Subcutaneous abdominal adipose tissue (tissue), 5 donors: Measurements from ENCODE around the gene EXOC3.
"Not testable (repeated sequence)": the region's sequence is repeated elsewhere in the genome, so short reads cannot be mapped to it uniquely, and the experiment has no call there.

Experiments
- H3K27ac ChIP-seq: one replicate; pipeline ENCODE4 v1.7.0; 2013; ENCODE audit warnings: low read depth, mild to moderate bottlenecking, inconsistent platforms, low read length, moderate library complexity
- H3K27me3 ChIP-seq, 5 donors: one replicate each; pipeline ENCODE4 v1.7.0; 2013; ENCODE audit warnings: low read length in 5 of 5, inconsistent platforms in 1 of 5; ENCODE audit not compliant: control insufficient read depth in 5 of 5, insufficient read depth in 4 of 5
- H3K36me3 ChIP-seq, 5 donors: one replicate each; pipeline ENCODE4 v1.7.0; 2013; ENCODE audit warnings: low read length in 5 of 5; ENCODE audit not compliant: control insufficient read depth in 5 of 5, insufficient read depth in 5 of 5
- H3K4me1 ChIP-seq, 5 donors: one replicate each; pipeline ENCODE4 v1.7.0; 2013; ENCODE audit warnings: low read length in 5 of 5, mild to moderate bottlenecking in 3 of 5, moderate library complexity in 1 of 5; ENCODE audit not compliant: control insufficient read depth in 5 of 5, insufficient read depth in 5 of 5
- H3K4me3 ChIP-seq, 5 donors: one replicate each; pipeline ENCODE4 v1.7.0; 2013; ENCODE audit warnings: low read length in 5 of 5, low read depth in 1 of 5
- H3K9ac ChIP-seq, 5 donors: one replicate each; pipeline ENCODE4 v1.7.0; 2013; ENCODE audit warnings: low read length in 5 of 5, mild to moderate bottlenecking in 4 of 5, moderate library complexity in 3 of 5
- H3K9me3 ChIP-seq, 5 donors: one replicate each; pipeline ENCODE4 v1.7.0; 2013; ENCODE audit warnings: low read length in 5 of 5; ENCODE audit not compliant: control insufficient read depth in 5 of 5
- donor health status: healthy.
- donor health status: healthy.
- donor health status: healthy.
- donor health status: healthy.
- donor health status: healthy.

The EXOC3 gene

GRCh38 chr5:471750-472058 lies 28.7 kb downstream of the EXOC3 start:
- Histone ChIP-seq H3K36me3 (peaks cover 0 to 16% (median 9%) of the 10 kb centered on the region in 5 donors), H3K27ac (no peak overlapping the region), H3K4me1 (peaks cover 0 to 44% (median 36%) of the 10 kb centered on the region in 5 donors), H3K9me3 (no peaks in the 10 kb centered on the region), H3K27me3 (peaks cover 14 to 21% (median 18%) of the 10 kb centered on the region in 5 donors), H3K9ac (peak overlapping the region in 2 of 5 donors; percentile 79 to 89), H3K4me3 (peak overlapping the region; percentile 39 to 77 (median 66))

DNA sequence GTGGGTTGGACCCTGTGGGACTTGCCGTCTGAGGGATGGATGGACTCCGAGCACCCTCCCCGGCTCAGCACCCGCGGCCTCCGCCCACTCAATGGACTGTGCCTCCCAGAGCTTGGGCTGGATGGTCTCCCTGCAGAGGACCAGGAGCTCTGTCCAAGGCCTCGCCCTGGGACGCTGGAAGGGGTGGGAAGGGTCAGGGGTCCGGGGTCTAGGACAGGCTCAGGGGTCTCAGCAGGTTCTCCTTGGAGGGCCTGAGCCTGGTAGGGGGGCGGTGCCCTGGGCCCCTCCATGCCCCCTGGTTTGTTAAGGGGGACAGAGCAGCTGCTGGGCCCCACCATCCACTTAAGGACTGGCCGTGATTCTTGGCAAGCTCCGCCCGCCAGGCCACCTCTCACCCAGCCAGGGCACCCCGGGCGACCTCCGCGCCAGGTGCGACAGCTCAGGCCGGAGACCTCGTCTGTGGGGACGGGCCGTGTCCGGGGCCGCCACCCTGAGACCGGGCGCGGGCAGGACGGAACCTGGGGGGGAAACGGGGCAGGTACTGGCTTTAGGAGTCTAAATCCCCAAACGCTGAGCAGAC lies 29.2 kb downstream of the EXOC3 start:
- no peaks in the 10 kb centered on the region for H3K9me3 ChIP-seq
- H3K4me1 ChIP-seq, result peaks cover 0 to 44% (median 36%) of the 10 kb centered on the region in 5 donors
- peak overlapping the region; percentile 39 to 77 (median 66) for H3K4me3 ChIP-seq
- H3K27me3 ChIP-seq, result peaks cover 17 to 25% (median 20%) of the 10 kb centered on the region in 5 donors
- H3K9ac ChIP-seq, result peak overlapping the region in 4 of 5 donors; percentile 73 to 89 (median 81)
- H3K36me3 ChIP-seq, result peaks cover 0 to 12% (median 5%) of the 10 kb centered on the region in 5 donors
- H3K27ac ChIP-seq, result no peak overlapping the region

GRCh38 chr5:472656-473550 lies 29.9 kb downstream of the EXOC3 start:
- Histone ChIP-seq H3K27me3 (peaks cover 23 to 33% (median 25%) of the 10 kb centered on the region in 5 donors), H3K9ac (peak overlapping the region in 4 of 5 donors; percentile 79 to 89 (median 84)), H3K36me3 (peaks cover 0 to 12% (median 4%) of the 10 kb centered on the region in 5 donors), H3K27ac (peak overlapping the region; percentile 30), H3K4me3 (peak overlapping the region in 4 of 5 donors; percentile 66 to 79 (median 76)), H3K4me1 (peaks cover 0 to 44% (median 36%) of the 10 kb centered on the region in 5 donors), H3K9me3 (no peaks in the 10 kb centered on the region)

- H3K27ac ChIP-seq, result peak overlapping the region; percentile 30
- peaks cover 0 to 44% (median 36%) of the 10 kb centered on the region in 5 donors for H3K4me1 ChIP-seq
- H3K9me3 ChIP-seq, result no peaks in the 10 kb centered on the region
- H3K36me3 ChIP-seq, result peaks cover 0 to 12% (median 4%) of the 10 kb centered on the region in 5 donors
- H3K4me3 ChIP-seq, result peak overlapping the region; percentile 53 to 79 (median 75)
- peak overlapping the region in 4 of 5 donors; percentile 73 to 85 (median 80) for H3K9ac ChIP-seq
- H3K27me3 ChIP-seq, result peaks cover 28 to 40% (median 30%) of the 10 kb centered on the region in 5 donors
These were observed 30.7 kb downstream of the EXOC3 start for GRCh38 chr5:473551-474192.

GRCh38 chr5:474232-474839 lies 31.4 kb downstream of the EXOC3 start:
- H3K36me3 ChIP-seq, result peaks cover 0 to 12% (median 4%) of the 10 kb centered on the region in 5 donors
- H3K27ac ChIP-seq, H3K9me3 ChIP-seq: not testable (repeated sequence)
- H3K4me1 ChIP-seq, result peaks cover 0 to 44% (median 36%) of the 10 kb centered on the region in 5 donors
- H3K27me3 ChIP-seq, result peaks cover 32 to 46% (median 37%) of the 10 kb centered on the region in 5 donors
- peak overlapping the region; percentile 53 to 79 (median 75) for H3K4me3 ChIP-seq
- peak overlapping the region in 2 of 5 donors; percentile 73 to 85 for H3K9ac ChIP-seq

- H3K4me1 ChIP-seq, result peaks cover 0 to 44% (median 36%) of the 10 kb centered on the region in 5 donors
- H3K9me3 ChIP-seq, result no peaks in the 10 kb centered on the region
- peak overlapping the region in 1 of 5 donors; percentile 44 for H3K4me3 ChIP-seq
- peaks cover 39 to 53% (median 44%) of the 10 kb centered on the region in 5 donors for H3K27me3 ChIP-seq
- H3K36me3 ChIP-seq, result peaks cover 0 to 8% (median 0%) of the 10 kb centered on the region in 5 donors
- H3K9ac ChIP-seq, result no peak overlapping the region
- H3K27ac ChIP-seq, result no peak overlapping the region
These were observed 32.1 kb downstream of the EXOC3 start for GRCh38 chr5:474840-475661.

DNA sequence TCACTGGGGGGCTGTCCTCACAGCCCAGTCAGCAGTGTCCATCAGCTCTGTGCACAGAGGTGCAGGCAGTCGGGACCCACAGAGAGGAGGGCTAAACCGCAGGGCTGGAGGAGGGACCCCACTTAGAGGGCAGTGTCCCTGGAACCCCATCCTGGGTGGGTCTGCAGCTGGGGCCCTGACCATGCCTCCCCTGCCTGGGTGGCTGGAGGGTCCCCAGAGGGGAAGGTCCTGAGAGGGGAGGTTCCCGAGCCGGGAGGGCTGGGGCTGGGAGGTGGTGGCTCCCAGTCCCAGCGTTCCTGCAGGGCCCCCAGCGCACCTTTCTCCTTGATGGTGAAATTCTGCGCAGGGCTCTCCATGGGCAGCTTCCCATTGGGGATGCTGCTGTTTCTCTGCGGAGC lies 32.7 kb downstream of the EXOC3 start:
- H3K9ac ChIP-seq, result no peak overlapping the region
- no peak overlapping the region for H3K4me3 ChIP-seq
- peaks cover 46 to 59% (median 50%) of the 10 kb centered on the region in 5 donors for H3K27me3 ChIP-seq
- H3K27ac ChIP-seq, result no peak overlapping the region
- peaks cover 0 to 41% (median 36%) of the 10 kb centered on the region in 5 donors for H3K4me1 ChIP-seq
- peaks cover 0 to 6% (median 0%) of the 10 kb centered on the region in 5 donors for H3K36me3 ChIP-seq
- no peaks in the 10 kb centered on the region for H3K9me3 ChIP-seq

DNA sequence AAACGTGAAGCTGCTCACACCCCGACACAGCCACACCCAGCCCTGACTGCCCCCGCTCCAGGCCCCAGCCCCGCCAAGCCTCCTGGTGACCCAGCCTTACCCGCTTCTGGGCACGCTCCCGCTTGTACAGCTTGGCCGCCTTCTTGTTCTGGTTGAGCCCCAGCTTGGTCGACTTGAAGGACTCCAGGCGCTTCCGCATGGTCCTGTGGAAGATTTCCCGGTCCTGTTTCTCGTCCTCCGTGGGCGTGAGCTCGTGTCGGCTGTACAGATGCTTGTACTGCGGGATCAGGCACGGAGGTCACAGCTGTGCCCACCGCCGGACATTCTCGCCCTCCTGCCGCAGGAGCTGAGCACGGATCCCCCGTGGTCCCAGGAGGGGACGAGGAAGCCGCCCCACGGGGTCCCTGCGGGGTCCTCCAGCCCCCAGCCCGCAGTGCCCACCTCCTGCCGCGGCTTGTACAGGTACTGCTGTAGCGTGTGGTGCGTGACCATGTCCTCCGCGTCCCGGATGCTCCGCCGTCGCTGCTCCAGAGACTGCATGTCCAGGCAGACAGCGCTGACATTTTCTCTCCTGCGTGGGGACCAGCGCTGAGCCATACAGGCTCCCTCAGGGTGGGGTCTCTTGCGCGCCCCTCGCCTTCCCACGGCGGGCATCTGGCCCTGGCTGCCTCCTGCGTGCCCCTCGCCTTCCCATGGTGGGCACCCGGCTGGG lies 33.3 kb downstream of the EXOC3 start:
- peaks cover 0 to 1% (median 0%) of the 10 kb centered on the region in 5 donors for H3K36me3 ChIP-seq
- no peaks in the 10 kb centered on the region for H3K9me3 ChIP-seq
- peaks cover 49 to 63% (median 53%) of the 10 kb centered on the region in 5 donors for H3K27me3 ChIP-seq
- H3K9ac ChIP-seq, result no peak overlapping the region
- no peak overlapping the region for H3K27ac ChIP-seq
- no peak overlapping the region for H3K4me3 ChIP-seq
- H3K4me1 ChIP-seq, result peaks cover 0 to 36% (median 30%) of the 10 kb centered on the region in 5 donors
